ENCODE data around the gene MARS1. TPM values are rescaled to one million over a fixed set of nuclear protein-coding genes. Genes with fewer than 3 reads are reported as not detected.

Gene MARS1
- total RNA-seq, 2 experiments from 2014 or later, result 203 to 204 TPM

DNA sequence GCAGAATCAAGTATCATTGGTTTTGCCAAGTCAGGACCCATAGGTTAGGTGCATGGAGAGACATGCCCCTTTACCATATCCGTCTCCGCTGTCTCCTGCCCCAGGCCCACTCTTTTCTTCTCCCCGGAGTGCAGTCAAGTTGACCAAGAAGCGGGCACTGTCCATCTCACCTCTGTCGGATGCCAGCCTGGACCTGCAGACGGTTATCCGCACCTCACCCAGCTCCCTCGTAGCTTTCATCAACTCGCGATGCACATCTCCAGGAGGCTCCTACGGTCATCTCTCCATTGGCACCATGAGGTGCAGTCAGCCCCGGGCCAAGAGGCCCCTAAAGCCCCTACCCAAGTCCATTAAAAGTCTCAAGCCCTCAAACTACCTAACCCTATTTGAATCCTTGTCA is 23.3 kb upstream of the MARS1 start:
- Histone ChIP-seq H3K4me1 (ENCODE audit: insufficient read depth, low read length) (peaks cover 38% of the 10 kb centered on the region), H3K36me3 (ENCODE audit: insufficient read depth, low read length) (peaks cover 14% of the 10 kb centered on the region), H3K4me3 (ENCODE audit: low read length) (no peak overlapping the region), H3K27me3 (ENCODE audit: control insufficient read depth in 1 of 2, insufficient read depth in 2 of 2, low read length in 2 of 2) (peaks cover 9 to 14% of the 10 kb centered on the region in 2 experiments), H3K27ac (ENCODE audit: low read depth in 1 of 2, low read length in 2 of 2) (no peak overlapping the region), H3K9me3 (ENCODE audit: control insufficient read depth in 1 of 2, insufficient read depth in 1 of 2, low read length in 2 of 2) (no peaks in the 10 kb centered on the region)
- H3K4me1 Mint-ChIP-seq (ENCODE audit: low read depth), result peaks cover 50% of the 10 kb centered on the region
- H3K4me3 Mint-ChIP-seq, result no peak overlapping the region
- H3K36me3 Mint-ChIP-seq (ENCODE audit: low read depth), result peaks cover 23% of the 10 kb centered on the region
- ChIA-PET POLR2A (no interaction called here), CTCF (interaction anchor here (1.0 to 4.6 kb wide), 2 partner anchors 9 to 11 kb away, joined by 3 to 35 read pairs; no protein-coding TSS in a partner anchor)
- no peaks in the 10 kb centered on the region for H3K9me3 Mint-ChIP-seq
- no peak for TF ChIP-seq CTCF (IDR thresholded peaks at IDR 0.05)
- ATAC-seq (ENCODE audit: poor library complexity) (no peak), DNase-seq (no peak)
- H3K27me3 Mint-ChIP-seq, result peaks cover 20% of the 10 kb centered on the region
- peak overlapping the region; percentile 4 for H3K27ac Mint-ChIP-seq
- intact Hi-C loops (cut with DNase I, micrococcal nuclease), result loop anchor here in 1 of 2 experiments (2.0 kb wide), 1 partner anchor 62 kb away; no protein-coding TSS in a partner anchor

DNA sequence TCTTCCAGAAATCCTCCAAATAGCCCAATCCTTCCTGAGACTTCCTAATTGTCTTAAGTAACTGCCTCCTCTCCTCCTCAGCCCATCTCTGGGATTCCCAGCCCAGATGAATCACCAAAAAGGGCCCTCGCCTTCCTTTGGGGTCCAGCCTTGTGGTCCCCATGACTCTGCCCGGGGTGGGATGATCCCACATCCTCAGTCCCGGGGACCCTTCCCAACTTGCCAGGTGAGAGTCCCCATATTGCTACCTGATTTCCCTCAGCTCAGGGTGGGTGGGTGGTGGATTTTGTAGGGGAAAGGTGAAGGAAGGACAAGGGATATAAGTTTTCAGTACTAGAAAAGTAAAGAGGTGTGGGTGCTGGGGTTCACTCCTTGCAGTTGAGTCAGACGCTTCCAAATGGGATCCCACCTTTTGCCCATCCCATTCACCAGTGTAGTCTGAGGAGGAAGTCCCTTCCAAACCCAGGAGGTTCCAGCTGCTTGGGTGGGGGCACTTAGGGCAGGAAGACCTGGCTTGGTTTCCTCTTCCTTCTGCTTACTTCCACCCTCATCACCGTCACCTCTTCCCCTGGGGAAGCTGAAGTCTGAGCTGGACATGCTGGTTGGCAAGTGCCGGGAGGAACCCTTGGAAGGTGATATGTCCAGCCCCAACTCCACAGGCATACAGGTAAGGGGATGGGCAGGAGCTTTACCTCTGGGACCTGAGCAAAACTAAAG is 22.7 kb upstream of the MARS1 start:
- no peaks in the 10 kb centered on the region for H3K9me3 ChIP-seq (ENCODE audit: control insufficient read depth in 1 of 2, insufficient read depth in 1 of 2, low read length in 2 of 2)
- intact Hi-C loops (cut with DNase I, micrococcal nuclease), result loop anchor here in 1 of 2 experiments (2.0 kb wide), 1 partner anchor 62 kb away; no protein-coding TSS in a partner anchor
- ChIA-PET CTCF (interaction anchor here (1.0 to 1.1 kb wide), 2 partner anchors 9 to 17 kb away, joined by 3 read pairs; no protein-coding TSS in a partner anchor), POLR2A (interaction anchor here (1.0 to 1.9 kb wide), 3 partner anchors 13 to 22 kb away, joined by 4 to 9 read pairs (median 7); partner anchors contain the start of genes ARHGAP9 and MARS1)
- DNase-seq (no peak), ATAC-seq (ENCODE audit: poor library complexity) (no peak)
- Mint-ChIP-seq H3K27ac (peak overlapping the region; percentile 63), H3K4me1 (ENCODE audit: low read depth) (peaks cover 46% of the 10 kb centered on the region), H3K9me3 (no peaks in the 10 kb centered on the region), H3K4me3 (no peak overlapping the region), H3K36me3 (ENCODE audit: low read depth) (peaks cover 27% of the 10 kb centered on the region), H3K27me3 (peaks cover 18% of the 10 kb centered on the region)
- peaks cover 9 to 14% of the 10 kb centered on the region in 2 experiments for H3K27me3 ChIP-seq (ENCODE audit: control insufficient read depth in 1 of 2, insufficient read depth in 2 of 2, low read length in 2 of 2)
- no peak overlapping the region for H3K4me3 ChIP-seq (ENCODE audit: low read length)
- H3K36me3 ChIP-seq (ENCODE audit: insufficient read depth, low read length), result peaks cover 20% of the 10 kb centered on the region
- H3K27ac ChIP-seq (ENCODE audit: low read depth in 1 of 2, low read length in 2 of 2), result no peak overlapping the region
- TF ChIP-seq CTCF (IDR thresholded peaks at IDR 0.05), result no peak
- H3K4me1 ChIP-seq (ENCODE audit: insufficient read depth, low read length), result peaks cover 32% of the 10 kb centered on the region

DNA sequence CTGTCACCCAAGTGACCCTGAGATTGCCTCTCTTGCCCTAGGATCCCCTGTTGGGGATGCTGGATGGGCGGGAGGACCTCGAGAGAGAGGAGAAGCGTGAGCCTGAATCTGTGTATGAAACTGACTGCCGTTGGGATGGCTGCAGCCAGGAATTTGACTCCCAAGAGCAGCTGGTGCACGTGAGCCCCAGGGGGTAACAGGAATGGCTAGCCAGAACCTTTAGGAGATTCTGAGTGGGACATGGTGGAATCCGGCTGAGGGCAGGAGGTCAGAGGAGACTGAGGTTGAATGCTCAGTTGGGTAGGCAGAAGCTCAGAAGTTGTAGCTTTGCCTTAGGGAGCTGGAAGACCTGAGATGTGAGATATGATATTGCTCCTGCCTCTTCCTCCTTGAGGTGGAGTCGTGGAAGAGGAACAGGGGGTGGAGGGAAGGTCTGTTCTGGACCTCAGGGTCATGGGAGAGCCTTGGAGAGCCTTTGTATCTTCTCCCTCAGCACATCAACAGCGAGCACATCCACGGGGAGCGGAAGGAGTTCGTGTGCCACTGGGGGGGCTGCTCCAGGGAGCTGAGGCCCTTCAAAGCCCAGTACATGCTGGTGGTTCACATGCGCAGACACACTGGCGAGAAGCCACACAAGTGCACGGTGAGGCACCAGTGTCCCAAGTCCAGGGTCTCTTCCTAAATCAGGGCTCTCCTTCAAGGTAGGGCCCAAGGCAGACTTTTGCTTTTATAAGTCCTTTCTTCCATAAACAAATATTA is 21.9 kb upstream of the MARS1 start:
- Mint-ChIP-seq H3K36me3 (ENCODE audit: low read depth) (peaks cover 35% of the 10 kb centered on the region), H3K27ac (peak overlapping the region; percentile 63), H3K9me3 (no peaks in the 10 kb centered on the region), H3K4me3 (no peak overlapping the region), H3K4me1 (ENCODE audit: low read depth) (peaks cover 41% of the 10 kb centered on the region), H3K27me3 (peaks cover 14% of the 10 kb centered on the region)
- Histone ChIP-seq H3K4me3 (ENCODE audit: low read length) (no peak overlapping the region), H3K27me3 (ENCODE audit: control insufficient read depth in 1 of 2, insufficient read depth in 2 of 2, low read length in 2 of 2) (peaks cover 6 to 11% of the 10 kb centered on the region in 2 experiments), H3K36me3 (ENCODE audit: insufficient read depth, low read length) (peaks cover 27% of the 10 kb centered on the region), H3K27ac (ENCODE audit: low read depth in 1 of 2, low read length in 2 of 2) (no peak overlapping the region), H3K4me1 (ENCODE audit: insufficient read depth, low read length) (peaks cover 31% of the 10 kb centered on the region), H3K9me3 (ENCODE audit: control insufficient read depth in 1 of 2, insufficient read depth in 1 of 2, low read length in 2 of 2) (no peaks in the 10 kb centered on the region)
- intact Hi-C loops (cut with DNase I, micrococcal nuclease), result loop anchor here in 1 of 2 experiments (2.0 kb wide), 1 partner anchor 61 kb away; no protein-coding TSS in a partner anchor
- no peak for TF ChIP-seq CTCF (IDR thresholded peaks at IDR 0.05)
- CTCF ChIA-PET, result interaction anchor here (1.0 to 1.1 kb wide), 2 partner anchors 10 to 16 kb away, joined by 3 read pairs; no protein-coding TSS in a partner anchor
- no peak for DNase-seq
- POLR2A ChIA-PET, result interaction anchor here (1.0 to 1.9 kb wide), 3 partner anchors 12 to 21 kb away, joined by 4 to 9 read pairs (median 7); partner anchors contain the start of genes ARHGAP9 and MARS1
- ATAC-seq (ENCODE audit: poor library complexity), result no peak
